Endodermal cell (in vitro differentiated cells): Measurements from ENCODE around the gene AXIN1. TPM values are rescaled to one million over a fixed set of nuclear protein-coding genes. Genes with fewer than 3 reads are reported as not detected.

Experiments used
- DNase-seq: peaks from one replicate; pipeline ENCODE4 v3.0.0-alpha.2; 2017
- H3K27ac ChIP-seq: 2 replicates; pipeline ENCODE4 v1.5.1; 2013; ENCODE audit warnings: mild to moderate bottlenecking, low read depth, low read length, moderate library complexity
- H3K27me3 ChIP-seq: 2 replicates; pipeline ENCODE4 v1.6.1; 2013; ENCODE audit warnings: mild to moderate bottlenecking, low read length, moderate library complexity; ENCODE audit not compliant: insufficient read depth, control insufficient read depth, poor library complexity, severe bottlenecking
- H3K36me3 ChIP-seq: 2 replicates; pipeline ENCODE4 v1.7.0; 2013; ENCODE audit warnings: mild to moderate bottlenecking, low read length, moderate library complexity; ENCODE audit not compliant: control insufficient read depth, insufficient read depth
- H3K4me1 ChIP-seq: one replicate; pipeline ENCODE4 v1.7.0; 2013; ENCODE audit warnings: low read length; ENCODE audit not compliant: control insufficient read depth, insufficient read depth
- H3K4me3 ChIP-seq: 2 replicates; pipeline ENCODE4 v1.5.1; 2013; ENCODE audit warnings: mild to moderate bottlenecking, low read length, moderate library complexity
- H3K9ac ChIP-seq: 2 replicates; pipeline ENCODE4 v1.6.1; 2013; ENCODE audit warnings: mild to moderate bottlenecking, low read length, moderate library complexity; ENCODE audit not compliant: poor library complexity, severe bottlenecking; ENCODE audit errors: extremely low read depth
- H3K9me3 ChIP-seq: 2 replicates; pipeline ENCODE4 v1.6.1; 2013; ENCODE audit warnings: mild to moderate bottlenecking, low read length, moderate library complexity; ENCODE audit not compliant: control insufficient read depth
- H3K27ac Mint-ChIP-seq: 2 replicates; pipeline ENCODE4 v1.8.0; 2020; ENCODE audit warnings: mixed read lengths
- H3K27me3 Mint-ChIP-seq: 2 replicates; pipeline ENCODE4 v1.8.0; 2021; ENCODE audit warnings: mild to moderate bottlenecking, mixed read lengths; ENCODE audit not compliant: insufficient read depth
- H3K36me3 Mint-ChIP-seq: 2 replicates; pipeline ENCODE4 v1.8.0; 2020; ENCODE audit warnings: low read depth, mixed read lengths
- H3K4me1 Mint-ChIP-seq: 2 replicates; pipeline ENCODE4 v1.8.0; 2020; ENCODE audit warnings: mixed read lengths
- H3K4me3 Mint-ChIP-seq: 2 replicates; pipeline ENCODE4 v1.8.0; 2020; ENCODE audit warnings: mild to moderate bottlenecking, moderate library complexity, mixed read lengths
- H3K9me3 Mint-ChIP-seq: 2 replicates; pipeline ENCODE4 v1.8.0; 2020; ENCODE audit warnings: mild to moderate bottlenecking, mixed read lengths
- WGBS, 2 experiments: methylation state at CpG; one replicate each; pipeline versions ENCODE4 v1.1.5 to v1.1.7; 2013; ENCODE audit warnings: missing lambda C conversion rate in 2 of 2, mixed read lengths in 1 of 2; ENCODE audit not compliant: insufficient coverage in 1 of 2, insufficient read length in 1 of 2; 5-methylcytosine and 5-hydroxymethylcytosine counted together
- total RNA-seq, 2 donors: library from RNA; stranded (reverse); fragmentation: NEBNext Ultra II Directional in 1 of 2; extraction: Animal tissue kit (Norgen Biotek cat#: 25700) in 1 of 2; gene quantifications; 2 replicates in 1 of 2; 3 replicates in 1 of 2; pipeline ENCODE4 v1.2.1, GENCODE V29; 2021
- TF ChIP-seq, protein P1 (sequence below): fragments of 200-600 bp; sonication (generic); conservative IDR thresholded peaks from 2 replicates; pipeline ENCODE4 v1.5.0; 2021; ENCODE audit warnings: antibody characterized with exemption, mild to moderate bottlenecking

The AXIN1 gene
- total RNA-seq, 2 donors from 2014 or later = 36.5 to 37.3 TPM

DNA sequence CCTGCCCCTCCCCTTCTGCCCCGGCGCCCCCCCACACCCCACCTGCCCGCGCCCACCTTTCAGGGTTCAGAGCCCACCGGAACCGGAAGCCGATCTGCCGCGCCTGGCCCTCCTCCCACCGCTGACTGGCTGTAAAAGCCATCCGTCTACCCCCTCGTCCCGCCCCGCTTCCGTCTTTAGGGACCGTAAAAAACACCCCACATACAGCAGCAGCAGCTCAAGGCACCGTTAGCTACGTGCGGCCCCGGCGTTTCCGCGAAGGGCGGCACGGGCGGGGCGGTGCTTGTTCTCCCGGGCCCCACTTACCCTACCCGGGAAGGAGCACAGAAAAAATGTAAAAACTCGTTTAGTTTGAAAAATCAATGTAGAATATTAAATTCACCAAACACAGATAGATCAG lies 17.9 kb upstream of the AXIN1 start, which contains the start of gene MRPL28:
Gene MRPL28, minus strand, starts transcription at position 96 of the 400 bp plus-strand sequence. CDS start 320 bp downstream, outside the sequence.
- peak within 1 kb of the TSS; percentile 72 for H3K4me3 Mint-ChIP-seq
- no peaks in the 10 kb centered on the region for H3K27me3 ChIP-seq
- TF ChIP-seq, protein P1, sequence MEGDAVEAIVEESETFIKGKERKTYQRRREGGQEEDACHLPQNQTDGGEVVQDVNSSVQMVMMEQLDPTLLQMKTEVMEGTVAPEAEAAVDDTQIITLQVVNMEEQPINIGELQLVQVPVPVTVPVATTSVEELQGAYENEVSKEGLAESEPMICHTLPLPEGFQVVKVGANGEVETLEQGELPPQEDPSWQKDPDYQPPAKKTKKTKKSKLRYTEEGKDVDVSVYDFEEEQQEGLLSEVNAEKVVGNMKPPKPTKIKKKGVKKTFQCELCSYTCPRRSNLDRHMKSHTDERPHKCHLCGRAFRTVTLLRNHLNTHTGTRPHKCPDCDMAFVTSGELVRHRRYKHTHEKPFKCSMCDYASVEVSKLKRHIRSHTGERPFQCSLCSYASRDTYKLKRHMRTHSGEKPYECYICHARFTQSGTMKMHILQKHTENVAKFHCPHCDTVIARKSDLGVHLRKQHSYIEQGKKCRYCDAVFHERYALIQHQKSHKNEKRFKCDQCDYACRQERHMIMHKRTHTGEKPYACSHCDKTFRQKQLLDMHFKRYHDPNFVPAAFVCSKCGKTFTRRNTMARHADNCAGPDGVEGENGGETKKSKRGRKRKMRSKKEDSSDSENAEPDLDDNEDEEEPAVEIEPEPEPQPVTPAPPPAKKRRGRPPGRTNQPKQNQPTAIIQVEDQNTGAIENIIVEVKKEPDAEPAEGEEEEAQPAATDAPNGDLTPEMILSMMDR = no peak
- H3K9me3 Mint-ChIP-seq = no peaks in the 10 kb centered on the region
- H3K27ac ChIP-seq = peak within 1 kb of the TSS; percentile 24
- no peaks in the 10 kb centered on the region for H3K27me3 Mint-ChIP-seq
- H3K36me3 Mint-ChIP-seq = peaks cover 18% of the 10 kb centered on the region
- peak within 1 kb of the TSS; percentile 78 for H3K27ac Mint-ChIP-seq
- peak; percentile 98 for DNase-seq
- H3K36me3 ChIP-seq = peaks cover 47% of the 10 kb centered on the region
- H3K9ac ChIP-seq = no peak within 1 kb of the TSS
- no peaks in the 10 kb centered on the region for H3K9me3 ChIP-seq
- no peaks in the 10 kb centered on the region for H3K4me1 ChIP-seq
- WGBS, 2 experiments = 0 to 1% methylated on average over 3 to 28 of the region's 30 CpGs
- H3K4me1 Mint-ChIP-seq = peaks cover 11% of the 10 kb centered on the region
- H3K4me3 ChIP-seq = peak within 1 kb of the TSS; percentile 77

DNA sequence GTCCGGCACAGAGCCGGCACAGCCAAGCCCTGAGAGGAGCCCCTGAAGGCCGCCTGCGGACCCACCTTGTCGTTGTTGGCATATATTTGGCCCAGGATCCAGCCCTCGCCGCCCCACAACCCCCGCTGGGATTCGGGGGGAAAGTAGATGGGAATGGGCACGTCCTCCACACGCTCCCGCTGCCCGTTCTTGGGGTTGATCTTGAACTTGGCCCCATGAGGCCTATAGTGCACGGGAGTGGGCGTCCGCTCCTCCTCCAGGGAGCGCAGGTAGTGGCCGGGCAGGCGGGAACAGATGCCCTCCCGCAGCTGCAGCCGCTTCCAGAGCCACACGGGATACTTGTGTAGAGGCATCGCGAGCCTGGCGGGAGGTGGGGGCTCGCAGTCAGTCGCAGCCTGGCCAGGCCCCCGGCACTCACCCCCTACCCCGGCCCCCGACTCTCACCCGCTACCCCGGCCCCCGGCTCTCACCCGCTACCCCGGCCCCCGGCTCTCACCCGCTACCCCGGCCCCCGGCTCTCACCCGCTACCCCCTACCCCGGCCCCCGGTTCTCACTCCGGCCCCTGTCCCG lies 17.4 kb upstream of the AXIN1 start:
- 31 to 49% methylated on average over 17 to 26 of the region's 44 CpGs for WGBS, 2 experiments
- TF ChIP-seq, protein P1 = no peak
- H3K27me3 ChIP-seq = no peaks in the 10 kb centered on the region
- peak overlapping the region; percentile 77 for H3K4me3 ChIP-seq
- H3K9ac ChIP-seq = no peak overlapping the region
- H3K4me1 ChIP-seq = no peaks in the 10 kb centered on the region
- peaks cover 42% of the 10 kb centered on the region for H3K36me3 ChIP-seq
- DNase-seq = peak; percentile 76
- peaks cover 11% of the 10 kb centered on the region for H3K4me1 Mint-ChIP-seq
- no peaks in the 10 kb centered on the region for H3K27me3 Mint-ChIP-seq
- no peaks in the 10 kb centered on the region for H3K9me3 ChIP-seq
- peak overlapping the region; percentile 61 for H3K27ac Mint-ChIP-seq
- no peaks in the 10 kb centered on the region for H3K9me3 Mint-ChIP-seq
- peak overlapping the region; percentile 72 for H3K4me3 Mint-ChIP-seq
- H3K27ac ChIP-seq = no peak overlapping the region
- peaks cover 16% of the 10 kb centered on the region for H3K36me3 Mint-ChIP-seq

DNA sequence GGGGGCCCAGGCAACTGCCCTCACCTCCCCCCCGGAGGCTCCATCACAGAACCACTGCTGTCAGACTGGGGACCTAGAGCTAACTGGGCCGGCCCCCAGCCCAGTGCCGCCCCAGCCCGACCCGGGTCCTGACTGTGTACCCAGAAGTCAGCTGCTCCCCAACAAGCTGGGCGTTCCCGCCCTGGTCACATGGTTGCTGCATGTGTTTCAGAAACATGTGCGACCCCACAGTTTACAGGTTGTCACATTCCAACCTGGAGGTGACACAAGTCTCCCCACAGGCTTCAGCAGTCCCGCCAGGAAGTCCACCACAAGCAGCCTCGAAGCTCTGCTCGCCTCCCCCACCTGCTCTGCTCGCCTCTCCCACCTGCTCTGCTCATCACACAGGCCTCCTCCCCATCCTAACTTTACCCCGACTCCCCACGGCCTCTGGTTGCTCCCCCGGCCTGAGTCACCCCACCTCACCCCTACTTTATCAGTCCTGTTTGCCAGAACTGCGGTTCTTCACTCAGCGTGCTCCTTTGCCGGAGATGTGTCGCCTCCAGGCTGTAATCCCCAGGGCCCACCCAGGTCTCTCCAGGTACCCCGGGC lies 16.8 kb upstream of the AXIN1 start:
- peak overlapping the region; percentile 77 for H3K4me3 ChIP-seq
- H3K27ac ChIP-seq = no peak overlapping the region
- Mint-ChIP-seq H3K9me3 (no peaks in the 10 kb centered on the region), H3K27me3 (no peaks in the 10 kb centered on the region), H3K27ac (peak overlapping the region; percentile 52), H3K4me1 (peaks cover 11% of the 10 kb centered on the region), H3K4me3 (peak overlapping the region; percentile 72), H3K36me3 (peaks cover 16% of the 10 kb centered on the region)
- H3K9ac ChIP-seq = no peak overlapping the region
- no peaks in the 10 kb centered on the region for H3K9me3 ChIP-seq
- no peaks in the 10 kb centered on the region for H3K4me1 ChIP-seq
- peaks cover 38% of the 10 kb centered on the region for H3K36me3 ChIP-seq
- TF ChIP-seq, protein P1 = no peak
- no peak for DNase-seq
- 90 to 96% methylated on average over 15 to 20 of the region's 20 CpGs for WGBS, 2 experiments
- H3K27me3 ChIP-seq = no peaks in the 10 kb centered on the region
